Sigmoid colon (tissue), 4 donors: ENCODE results near the gene FJX1.

ENCODE experiments used
- CTCF ChIP-seq, 4 experiments: fragments of 450-650 bp in 3 of 4; fragments of 200-600 bp in 1 of 4; IDR thresholded peaks; one replicate each; pipeline ENCODE4 v1.5.1; 2016 to 2019; ENCODE audit warnings: antibody characterized with exemption in 4 of 4, mild to moderate bottlenecking in 3 of 4, moderate library complexity in 2 of 4
- EP300 ChIP-seq, 4 donors: sonication (generic); formaldehyde crosslinking; IDR thresholded peaks; one replicate each; pipeline ENCODE4 v1.6.1; 2017; ENCODE audit warnings: antibody characterized with exemption in 4 of 4
- POLR2A ChIP-seq, 2 donors: fragments of 450-650 bp; IDR thresholded peaks; one replicate each; pipeline ENCODE4 v1.6.1; 2016; ENCODE audit warnings: antibody characterized with exemption in 2 of 2, mild to moderate bottlenecking in 2 of 2, moderate library complexity in 2 of 2
- POLR2AphosphoS5 ChIP-seq, 4 donors: sonication (generic); formaldehyde crosslinking; IDR thresholded peaks; one replicate each; pipeline ENCODE4 v1.6.1; 2017; ENCODE audit warnings: antibody characterized with exemption in 4 of 4

DNA sequence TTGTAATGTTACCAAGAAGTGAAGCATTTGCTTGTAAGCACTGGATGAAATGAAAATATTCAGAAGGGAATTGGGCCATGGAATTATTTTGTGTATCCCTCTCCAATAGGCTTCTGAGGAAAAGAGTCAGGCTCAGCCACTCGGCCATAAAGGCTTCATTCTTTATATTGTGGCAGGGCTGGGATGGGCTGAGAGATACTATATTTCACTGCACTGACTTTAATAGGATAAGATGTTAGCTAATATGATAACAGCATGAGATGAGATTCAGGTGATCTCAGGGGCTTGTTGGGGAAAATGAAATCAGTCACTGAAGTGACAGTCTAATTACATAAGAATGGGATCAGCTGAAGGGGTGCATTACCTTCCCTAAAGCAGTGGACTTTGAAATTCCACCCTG is 37.0 kb downstream of the FJX1 start:
- TF ChIP-seq CTCF (IDR thresholded peaks at IDR 0.05): no peak
- TF ChIP-seq POLR2AphosphoS5 (IDR thresholded peaks at IDR 0.05): no peak
- no peak for TF ChIP-seq POLR2A (IDR thresholded peaks at IDR 0.05)
- no peak for TF ChIP-seq EP300 (IDR thresholded peaks at IDR 0.05)
